Left ventricle myocardium inferior (tissue), 1 donor: Measurements from ENCODE around the gene SHFL. TPM values are rescaled to one million over a fixed set of nuclear protein-coding genes. Genes with fewer than 3 reads are reported as not detected.

Experiments
- DNase-seq: peaks from one replicate; pipeline ENCODE4 v3.0.0-alpha.2; 2020
- H3K27ac ChIP-seq: fragments of 200-600 bp; replicated peaks from 2 replicates; pipeline ENCODE4 v1.8.0; 2021
- H3K27me3 ChIP-seq: fragments of 200-600 bp; 2 replicates; pipeline ENCODE4 v1.8.0; 2021; ENCODE audit warnings: low read depth
- H3K36me3 ChIP-seq: fragments of 200-600 bp; 2 replicates; pipeline ENCODE4 v1.8.0; 2021
- H3K4me1 ChIP-seq: fragments of 200-600 bp; 2 replicates; pipeline ENCODE4 v1.8.0; 2021
- H3K4me3 ChIP-seq: fragments of 200-600 bp; 2 replicates; pipeline ENCODE4 v1.8.0; 2021; ENCODE audit warnings: mild to moderate bottlenecking, moderate library complexity
- H3K9me3 ChIP-seq: fragments of 200-600 bp; replicated peaks from 2 replicates; pipeline ENCODE4 v1.8.0; 2021
- intact Hi-C: fragments of 100-400 bp; cut with micrococcal nuclease; formaldehyde crosslinking; loops from one replicate; pipeline ENCODE4 v1.11.0; 2022
- total RNA-seq: library from RNA; stranded (reverse); fragmentation: NEBNext Ultra II Directional; extraction: Animal tissue kit (Norgen Biotek cat#: 25700); gene quantifications from one replicate; pipeline ENCODE4 v1.2.1, GENCODE V29; 2021
- TF ChIP-seq, protein P1 (sequence below): fragments of 200-600 bp; IDR thresholded peaks from 2 replicates; pipeline ENCODE4 v1.8.0; 2021; ENCODE audit warnings: antibody characterized with exemption, mild to moderate bottlenecking, borderline replicate concordance
- donor health status: DM: no; HTN: yes; CAD: no; lungs with severe emphysema.

SHFL gene
- total RNA-seq, 1 donor from 2014 or later = 9.1 TPM

DNA sequence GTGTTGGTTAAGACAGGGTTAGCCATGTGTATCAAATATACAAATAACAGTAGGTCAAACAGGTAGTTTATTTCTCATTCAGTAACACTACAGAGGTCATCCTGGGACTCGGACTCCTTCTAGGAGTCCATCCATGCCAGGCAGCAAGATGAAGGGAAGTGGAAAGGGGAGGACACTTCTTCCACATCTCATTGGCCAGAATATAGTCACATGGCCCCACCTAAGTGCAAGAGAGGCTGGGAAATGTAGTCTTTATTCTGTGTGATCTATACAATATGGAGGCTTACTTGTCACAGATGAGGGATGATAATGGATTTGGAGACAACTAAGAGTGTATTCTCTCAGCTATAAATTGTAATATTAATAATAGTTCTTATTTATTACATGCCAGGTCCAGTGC is 41.7 kb upstream of the SHFL start:
- DNase-seq = no peak
- TF ChIP-seq, protein P1, sequence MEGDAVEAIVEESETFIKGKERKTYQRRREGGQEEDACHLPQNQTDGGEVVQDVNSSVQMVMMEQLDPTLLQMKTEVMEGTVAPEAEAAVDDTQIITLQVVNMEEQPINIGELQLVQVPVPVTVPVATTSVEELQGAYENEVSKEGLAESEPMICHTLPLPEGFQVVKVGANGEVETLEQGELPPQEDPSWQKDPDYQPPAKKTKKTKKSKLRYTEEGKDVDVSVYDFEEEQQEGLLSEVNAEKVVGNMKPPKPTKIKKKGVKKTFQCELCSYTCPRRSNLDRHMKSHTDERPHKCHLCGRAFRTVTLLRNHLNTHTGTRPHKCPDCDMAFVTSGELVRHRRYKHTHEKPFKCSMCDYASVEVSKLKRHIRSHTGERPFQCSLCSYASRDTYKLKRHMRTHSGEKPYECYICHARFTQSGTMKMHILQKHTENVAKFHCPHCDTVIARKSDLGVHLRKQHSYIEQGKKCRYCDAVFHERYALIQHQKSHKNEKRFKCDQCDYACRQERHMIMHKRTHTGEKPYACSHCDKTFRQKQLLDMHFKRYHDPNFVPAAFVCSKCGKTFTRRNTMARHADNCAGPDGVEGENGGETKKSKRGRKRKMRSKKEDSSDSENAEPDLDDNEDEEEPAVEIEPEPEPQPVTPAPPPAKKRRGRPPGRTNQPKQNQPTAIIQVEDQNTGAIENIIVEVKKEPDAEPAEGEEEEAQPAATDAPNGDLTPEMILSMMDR = no peak
- intact Hi-C loops = no loop called here
- Histone ChIP-seq H3K36me3 (peaks cover 4% of the 10 kb centered on the region), H3K27ac (no peak overlapping the region), H3K4me3 (no peak overlapping the region), H3K27me3 (peaks cover 39% of the 10 kb centered on the region), H3K4me1 (no peaks in the 10 kb centered on the region), H3K9me3 (peaks cover 70% of the 10 kb centered on the region)

DNA sequence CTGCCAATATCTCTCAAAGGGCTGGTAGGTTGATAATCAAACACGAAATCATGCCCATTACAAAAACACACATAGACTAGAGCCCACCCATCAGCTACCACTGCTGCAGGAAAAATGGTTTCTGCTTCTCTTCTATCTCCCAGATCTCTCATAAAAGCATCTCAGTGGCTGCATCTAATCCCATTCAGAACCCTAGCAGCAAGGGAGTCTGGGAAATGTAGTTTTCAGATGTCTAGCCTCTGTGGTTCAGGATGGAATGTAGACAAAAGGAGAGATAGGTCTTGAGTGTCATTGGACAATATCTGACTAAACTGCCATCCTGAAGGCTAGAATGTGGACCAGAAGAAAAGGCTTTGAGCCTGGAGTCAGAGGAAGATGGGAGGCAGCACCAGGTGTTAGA is 40.7 kb upstream of the SHFL start:
- DNase-seq = no peak
- TF ChIP-seq, protein P1 = no peak
- peaks cover 29% of the 10 kb centered on the region for H3K27me3 ChIP-seq
- H3K27ac ChIP-seq = no peak overlapping the region
- H3K9me3 ChIP-seq = peaks cover 66% of the 10 kb centered on the region
- no peaks in the 10 kb centered on the region for H3K4me1 ChIP-seq
- no peak overlapping the region for H3K4me3 ChIP-seq
- H3K36me3 ChIP-seq = peaks cover 4% of the 10 kb centered on the region
- intact Hi-C loops = no loop called here

DNA sequence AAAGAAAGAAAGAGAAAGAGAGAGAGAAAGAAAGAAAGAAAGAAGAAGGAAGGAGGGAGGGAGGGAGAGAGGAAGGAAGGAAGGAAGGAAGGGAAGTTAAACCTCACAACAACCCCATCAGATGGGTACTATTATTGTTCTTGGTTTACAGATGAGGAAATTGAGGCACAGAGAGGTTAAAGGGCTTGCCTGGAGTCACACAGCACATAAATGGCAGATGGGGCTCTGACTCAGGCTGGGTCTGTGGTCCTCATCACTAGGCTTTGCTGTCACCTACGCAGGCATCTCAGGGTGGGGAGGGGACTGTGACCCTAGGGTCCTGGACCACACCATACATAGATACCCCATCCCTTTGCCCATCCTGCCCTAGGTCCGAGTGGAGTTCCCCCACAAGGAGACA is 36.5 kb upstream of the SHFL start:
- TF ChIP-seq, protein P1 = no peak
- intact Hi-C loops = no loop called here
- Histone ChIP-seq H3K4me3 (no peak overlapping the region), H3K9me3 (peaks cover 24% of the 10 kb centered on the region), H3K27ac (no peak overlapping the region), H3K4me1 (no peaks in the 10 kb centered on the region), H3K36me3 (no peaks in the 10 kb centered on the region), H3K27me3 (peaks cover 32% of the 10 kb centered on the region)
- DNase-seq = no peak

DNA sequence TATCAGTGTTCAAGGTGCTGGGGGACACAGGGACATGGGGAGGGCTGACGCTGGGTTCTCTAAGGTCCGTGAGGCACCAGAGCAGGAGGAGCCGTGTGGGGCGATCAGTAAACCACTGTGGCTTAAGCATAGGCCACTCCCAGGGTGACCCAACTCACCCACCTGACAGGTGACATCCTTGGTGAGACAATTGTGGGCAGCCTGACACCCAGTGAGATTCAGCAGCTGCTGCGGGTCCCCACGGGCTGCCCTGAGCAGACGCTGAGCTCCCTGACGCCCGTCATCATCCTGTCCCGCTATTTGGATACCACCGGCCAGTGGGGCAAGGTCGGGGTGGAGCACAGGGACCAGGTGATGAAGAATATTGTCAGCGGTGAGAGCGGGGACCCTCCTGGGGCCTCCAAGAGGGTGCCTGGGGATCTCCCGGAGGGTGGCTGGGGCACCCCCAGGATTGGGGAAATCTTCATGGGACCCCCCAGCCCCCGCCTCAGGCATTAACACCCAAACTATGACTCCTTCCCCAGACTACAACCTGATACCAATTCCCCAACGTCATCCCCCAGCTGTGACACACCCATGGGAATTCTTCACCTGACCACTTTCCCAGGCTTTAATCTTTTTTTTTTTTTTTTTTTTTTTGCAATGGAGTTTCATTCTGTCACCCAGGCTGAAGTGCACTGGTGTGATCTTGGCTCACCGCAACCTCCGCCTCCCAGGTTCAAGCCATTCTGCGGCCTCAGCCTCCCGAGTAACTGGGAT is 33.3 kb upstream of the SHFL start:
- Histone ChIP-seq H3K27ac (no peak overlapping the region), H3K27me3 (peaks cover 27% of the 10 kb centered on the region), H3K9me3 (no peaks in the 10 kb centered on the region), H3K4me3 (no peak overlapping the region), H3K4me1 (no peaks in the 10 kb centered on the region), H3K36me3 (no peaks in the 10 kb centered on the region)
- intact Hi-C loops = no loop called here
- TF ChIP-seq, protein P1 = no peak
- DNase-seq = no peak

DNA sequence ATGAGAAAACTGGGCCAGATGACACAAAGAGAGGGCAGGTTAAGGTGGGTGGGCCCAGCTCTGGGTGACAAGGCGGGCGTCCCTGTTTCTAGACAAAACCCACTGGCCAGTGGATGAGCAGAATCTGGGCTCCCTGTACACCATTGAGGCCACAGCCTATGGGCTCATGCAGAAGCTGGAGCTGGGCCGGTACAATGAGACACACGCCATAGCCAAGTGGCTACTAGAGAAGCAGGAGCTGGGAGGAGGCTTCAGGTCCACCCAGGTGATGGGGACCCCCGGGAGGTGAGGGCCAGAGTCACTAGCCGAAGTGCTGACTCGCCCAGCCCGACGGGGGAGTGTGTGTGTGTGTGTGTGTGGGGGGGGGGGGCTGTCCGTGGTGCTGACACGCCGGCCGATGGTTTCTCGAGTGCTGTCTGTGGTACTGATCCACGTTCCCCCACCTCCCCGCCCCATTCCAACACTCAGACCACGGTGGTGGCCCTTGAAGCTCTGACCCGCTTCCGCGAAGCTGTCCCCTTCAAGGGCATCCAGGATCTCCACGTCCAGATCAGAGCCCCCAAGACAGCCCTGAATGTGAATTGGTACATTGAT is 24.3 kb upstream of the SHFL start:
- Histone ChIP-seq H3K27me3 (peaks cover 77% of the 10 kb centered on the region), H3K36me3 (no peaks in the 10 kb centered on the region), H3K27ac (no peak overlapping the region), H3K4me3 (no peak overlapping the region), H3K9me3 (peaks cover 5% of the 10 kb centered on the region), H3K4me1 (no peaks in the 10 kb centered on the region)
- intact Hi-C loops = no loop called here
- TF ChIP-seq, protein P1 = no peak
- DNase-seq = no peak
